ENCODE data around the gene RNH1. TPM values are rescaled to one million over a fixed set of nuclear protein-coding genes. Genes with fewer than 3 reads are reported as not detected.

Gene RNH1
- total and polyA plus RNA-seq, 10 of the 15 experiments (the other 5 are each of a cell fraction or from before 2014, with no cell fraction given): 2.3 to 162 (median 72.1) TPM

DNA sequence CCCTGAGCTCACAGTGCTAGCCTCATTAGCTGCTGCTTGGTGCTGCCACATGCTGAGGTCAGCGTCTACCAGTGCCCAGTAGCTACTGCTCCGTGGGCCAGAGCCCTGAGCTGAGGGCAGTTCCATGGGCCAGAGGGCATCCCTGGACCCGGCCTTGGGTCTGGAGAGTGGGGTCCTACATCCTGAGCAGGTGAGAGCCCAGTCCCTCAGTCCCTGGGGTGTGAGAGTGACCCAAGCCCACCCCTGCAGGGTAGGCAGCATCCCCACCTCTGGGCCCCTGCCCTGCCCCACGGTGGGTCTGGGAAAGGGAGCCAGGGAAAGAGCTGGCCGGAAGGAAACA is 43.7 kb upstream of the RNH1 start (continued):
- TF ChIP-seq, protein P1, sequence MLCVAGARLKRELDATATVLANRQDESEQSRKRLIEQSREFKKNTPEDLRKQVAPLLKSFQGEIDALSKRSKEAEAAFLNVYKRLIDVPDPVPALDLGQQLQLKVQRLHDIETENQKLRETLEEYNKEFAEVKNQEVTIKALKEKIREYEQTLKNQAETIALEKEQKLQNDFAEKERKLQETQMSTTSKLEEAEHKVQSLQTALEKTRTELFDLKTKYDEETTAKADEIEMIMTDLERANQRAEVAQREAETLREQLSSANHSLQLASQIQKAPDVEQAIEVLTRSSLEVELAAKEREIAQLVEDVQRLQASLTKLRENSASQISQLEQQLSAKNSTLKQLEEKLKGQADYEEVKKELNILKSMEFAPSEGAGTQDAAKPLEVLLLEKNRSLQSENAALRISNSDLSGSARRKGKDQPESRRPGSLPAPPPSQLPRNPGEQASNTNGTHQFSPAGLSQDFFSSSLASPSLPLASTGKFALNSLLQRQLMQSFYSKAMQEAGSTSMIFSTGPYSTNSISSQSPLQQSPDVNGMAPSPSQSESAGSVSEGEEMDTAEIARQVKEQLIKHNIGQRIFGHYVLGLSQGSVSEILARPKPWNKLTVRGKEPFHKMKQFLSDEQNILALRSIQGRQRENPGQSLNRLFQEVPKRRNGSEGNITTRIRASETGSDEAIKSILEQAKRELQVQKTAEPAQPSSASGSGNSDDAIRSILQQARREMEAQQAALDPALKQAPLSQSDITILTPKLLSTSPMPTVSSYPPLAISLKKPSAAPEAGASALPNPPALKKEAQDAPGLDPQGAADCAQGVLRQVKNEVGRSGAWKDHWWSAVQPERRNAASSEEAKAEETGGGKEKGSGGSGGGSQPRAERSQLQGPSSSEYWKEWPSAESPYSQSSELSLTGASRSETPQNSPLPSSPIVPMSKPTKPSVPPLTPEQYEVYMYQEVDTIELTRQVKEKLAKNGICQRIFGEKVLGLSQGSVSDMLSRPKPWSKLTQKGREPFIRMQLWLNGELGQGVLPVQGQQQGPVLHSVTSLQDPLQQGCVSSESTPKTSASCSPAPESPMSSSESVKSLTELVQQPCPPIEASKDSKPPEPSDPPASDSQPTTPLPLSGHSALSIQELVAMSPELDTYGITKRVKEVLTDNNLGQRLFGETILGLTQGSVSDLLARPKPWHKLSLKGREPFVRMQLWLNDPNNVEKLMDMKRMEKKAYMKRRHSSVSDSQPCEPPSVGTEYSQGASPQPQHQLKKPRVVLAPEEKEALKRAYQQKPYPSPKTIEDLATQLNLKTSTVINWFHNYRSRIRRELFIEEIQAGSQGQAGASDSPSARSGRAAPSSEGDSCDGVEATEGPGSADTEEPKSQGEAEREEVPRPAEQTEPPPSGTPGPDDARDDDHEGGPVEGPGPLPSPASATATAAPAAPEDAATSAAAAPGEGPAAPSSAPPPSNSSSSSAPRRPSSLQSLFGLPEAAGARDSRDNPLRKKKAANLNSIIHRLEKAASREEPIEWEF (IDR thresholded peaks at IDR 0.05; ENCODE audit: insufficient replicate concordance, low read depth, low read length): no peak
- no peak for TF ChIP-seq NFYA (IDR thresholded peaks at IDR 0.05; ENCODE audit: borderline replicate concordance, low read depth, low read length)
- no peak for TF ChIP-seq POU2F2 (IDR thresholded peaks at IDR 0.05; ENCODE audit: borderline replicate concordance, low read depth, low read length)
- no peak for TF ChIP-seq SPI1 (IDR thresholded peaks at IDR 0.05; ENCODE audit: borderline replicate concordance, insufficient read depth, low read depth, low read length)
- no peak for TF ChIP-seq MYC (IDR thresholded peaks at IDR 0.05; ENCODE audit: insufficient read depth, insufficient read length, insufficient replicate concordance, low read length, severe bottlenecking)
- TF ChIP-seq TARDBP (IDR thresholded peaks at IDR 0.05; ENCODE audit: borderline replicate concordance): no peak
- no peak for TF ChIP-seq PAX8 (IDR thresholded peaks at IDR 0.05)
- TF ChIP-seq, protein P2, sequence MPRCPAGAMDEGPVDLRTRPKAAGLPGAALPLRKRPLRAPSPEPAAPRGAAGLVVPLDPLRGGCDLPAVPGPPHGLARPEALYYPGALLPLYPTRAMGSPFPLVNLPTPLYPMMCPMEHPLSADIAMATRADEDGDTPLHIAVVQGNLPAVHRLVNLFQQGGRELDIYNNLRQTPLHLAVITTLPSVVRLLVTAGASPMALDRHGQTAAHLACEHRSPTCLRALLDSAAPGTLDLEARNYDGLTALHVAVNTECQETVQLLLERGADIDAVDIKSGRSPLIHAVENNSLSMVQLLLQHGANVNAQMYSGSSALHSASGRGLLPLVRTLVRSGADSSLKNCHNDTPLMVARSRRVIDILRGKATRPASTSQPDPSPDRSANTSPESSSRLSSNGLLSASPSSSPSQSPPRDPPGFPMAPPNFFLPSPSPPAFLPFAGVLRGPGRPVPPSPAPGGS (IDR thresholded peaks at IDR 0.05; ENCODE audit: borderline replicate concordance, insufficient read depth, low read depth, low read length, poor library complexity, severe bottlenecking): no peak
